ENCODE results near the gene TEC. TPM values are rescaled to one million over a fixed set of nuclear protein-coding genes. Genes with fewer than 3 reads are reported as not detected.

The TEC gene
- total and polyA plus RNA-seq, 2 of the 8 experiments (the other 6 are each of a cell fraction or from before 2014, with no cell fraction given): 0.73 to 1.8 TPM

GRCh38 chr4:48205626-48206025 is 64.0 kb downstream of the TEC start:
- H4K20me1 ChIP-seq (replicated peaks in 1 of 2; ENCODE audit: control insufficient read depth in 1 of 2, insufficient read depth in 2 of 2, low read length in 2 of 2): no peaks in the 10 kb centered on the region
- H3K79me2 ChIP-seq (ENCODE audit: control insufficient read depth in 1 of 2, insufficient read depth in 2 of 2, low read length in 2 of 2): no peaks in the 10 kb centered on the region
- H3K23me2 ChIP-seq (ENCODE audit: low read depth, low read length): no peaks in the 10 kb centered on the region
- DNase-seq (ENCODE audit: low read depth in 1 of 2, low spot score in 2 of 2) (no peak), FAIRE-seq (no peak)
- H2BK12ac ChIP-seq (ENCODE audit: low read depth, low read length): no peak overlapping the region
- no peak overlapping the region for H4K8ac ChIP-seq (ENCODE audit: extremely low read depth, insufficient read depth, low read length)
- no peak overlapping the region for H3K4me3 ChIP-seq (ENCODE audit: extremely low read depth in 1 of 4, insufficient read depth in 2 of 4, low read depth in 3 of 4, low read length in 4 of 4)
- CTCF ChIA-PET (ENCODE audit: partially characterized antibody): interaction anchor here (1.0 kb wide), 1 partner anchor 9 kb away, joined by 4 read pairs; no protein-coding TSS in a partner anchor
- POLR2A ChIA-PET (ENCODE audit: partially characterized antibody): no interaction called here
- no peaks in the 10 kb centered on the region for H3K79me1 ChIP-seq (ENCODE audit: low read depth, low read length)
- no peak overlapping the region for H3K4me2 ChIP-seq (ENCODE audit: insufficient read depth in 1 of 2, low read depth in 2 of 2, low read length in 2 of 2)
- H3K4me1 ChIP-seq (replicated peaks in 1 of 4; ENCODE audit: control insufficient read depth in 3 of 4, insufficient read depth in 4 of 4, low read length in 3 of 4): no peaks in the 10 kb centered on the region; a peak in 1 of 7 replicates
- H3K18ac ChIP-seq (ENCODE audit: extremely low read depth, low read length): no peak overlapping the region
- no peak overlapping the region for H3K4ac ChIP-seq (replicated peaks; ENCODE audit: insufficient read length, low read depth, low read length)
- H3K36me3 ChIP-seq (ENCODE audit: control insufficient read depth in 2 of 4, insufficient read depth in 4 of 4, low read length in 3 of 4): no peaks in the 10 kb centered on the region
- no peak overlapping the region for H3K23ac ChIP-seq (ENCODE audit: insufficient read length)
- WGBS, 2 experiments (ENCODE audit: extremely low coverage in 1 of 2, insufficient coverage in 1 of 2, insufficient read length in 1 of 2, insufficient replicate concordance in 2 of 2, low coverage in 1 of 2, low lambda C conversion rate in 2 of 2, missing lambda C conversion rate in 1 of 2): 89% methylated on average over 2 of the region's 2 CpGs; no CpG with 5 or more reads in 1 of the 2 experiments
- no peak overlapping the region for H2BK20ac ChIP-seq (ENCODE audit: low read length)
- H4K91ac ChIP-seq (replicated peaks; ENCODE audit: insufficient read length, low read length): no peak overlapping the region
- no peak overlapping the region for H2AK5ac ChIP-seq (ENCODE audit: low read depth, low read length)
- no peak overlapping the region for H2BK120ac ChIP-seq (replicated peaks; ENCODE audit: low read depth, low read length)
- H3K56ac ChIP-seq (replicated peaks; ENCODE audit: insufficient read length, low read depth, low read length): no peak overlapping the region
- H3K27ac ChIP-seq (ENCODE audit: low read depth, low read length): no peak overlapping the region
- H3K27me3 ChIP-seq (replicated peaks in 1 of 4; ENCODE audit: control insufficient read depth in 3 of 4, extremely low read depth in 1 of 4, insufficient read depth in 3 of 4, low read length in 3 of 4): no peaks in the 10 kb centered on the region
- no peaks in the 10 kb centered on the region for H3K9me3 ChIP-seq (ENCODE audit: insufficient read depth in 2 of 2, low read depth in 1 of 2, low read length in 1 of 2)
- no peak overlapping the region for H2BK15ac ChIP-seq (ENCODE audit: low read length)
- no peak overlapping the region for H4K5ac ChIP-seq (ENCODE audit: insufficient read length, low read depth, low read length)
- no peak overlapping the region for H2AFZ ChIP-seq (ENCODE audit: low read length)
- no peak overlapping the region for H3K9ac ChIP-seq (replicated peaks in 1 of 4; ENCODE audit: extremely low read depth in 1 of 4, low read depth in 3 of 4, low read length in 3 of 4)
- H3K14ac ChIP-seq (ENCODE audit: insufficient read length): no peak overlapping the region
- H2BK5ac ChIP-seq (ENCODE audit: low read depth, low read length): no peak overlapping the region
- no peak for TF ChIP-seq SIX5 (IDR thresholded peaks at IDR 0.05; ENCODE audit: low read depth, low read length)
- no peak for TF ChIP-seq HDAC6 (IDR thresholded peaks at IDR 0.05; ENCODE audit: low read depth, low read length)
- TF ChIP-seq SP4 (IDR thresholded peaks at IDR 0.05; ENCODE audit: low read length): no peak
- no peak for TF ChIP-seq NANOG (IDR thresholded peaks at IDR 0.05; ENCODE audit: insufficient read depth, low read depth, low read length, poor library complexity, severe bottlenecking)
- TF ChIP-seq E2F6 (IDR thresholded peaks at IDR 0.05): no peak
- no peak for TF ChIP-seq RBBP5 (IDR thresholded peaks at IDR 0.05; ENCODE audit: borderline replicate concordance, low read depth, low read length)
- no peak for TF ChIP-seq USF2 (IDR thresholded peaks at IDR 0.05; ENCODE audit: low read length)
- TF ChIP-seq GTF2F1 (IDR thresholded peaks at IDR 0.05; ENCODE audit: borderline replicate concordance, low read depth, low read length): no peak
- TF ChIP-seq ASH2L (IDR thresholded peaks at IDR 0.05; ENCODE audit: low read length): no peak
- TF ChIP-seq POU5F1 (IDR thresholded peaks at IDR 0.05; ENCODE audit: low read depth, low read length): no peak
- TF ChIP-seq CHD1 (IDR thresholded peaks at IDR 0.05; ENCODE audit: low read depth, low read length): no peak
- TF ChIP-seq SIN3A (conservative IDR thresholded peaks at IDR 0.05 in 1 of 2, IDR thresholded peaks at IDR 0.05 in 1 of 2; ENCODE audit: low read depth in 1 of 2, low read length in 2 of 2): no peak
- no peak for TF ChIP-seq BACH1 (IDR thresholded peaks at IDR 0.05; ENCODE audit: low read length)
- no peak for TF ChIP-seq BRCA1 (IDR thresholded peaks at IDR 0.05; ENCODE audit: low read depth, low read length)

All from H1 (cell line).